Kidney tubule cell (primary cell): ENCODE results near the gene CDC42EP2.

Experiments
- DNase-seq: peaks from one replicate; pipeline ENCODE4 v3.0.0-alpha.2; 2018; ENCODE audit warnings: low spot score

CDC42EP2 gene

DNA sequence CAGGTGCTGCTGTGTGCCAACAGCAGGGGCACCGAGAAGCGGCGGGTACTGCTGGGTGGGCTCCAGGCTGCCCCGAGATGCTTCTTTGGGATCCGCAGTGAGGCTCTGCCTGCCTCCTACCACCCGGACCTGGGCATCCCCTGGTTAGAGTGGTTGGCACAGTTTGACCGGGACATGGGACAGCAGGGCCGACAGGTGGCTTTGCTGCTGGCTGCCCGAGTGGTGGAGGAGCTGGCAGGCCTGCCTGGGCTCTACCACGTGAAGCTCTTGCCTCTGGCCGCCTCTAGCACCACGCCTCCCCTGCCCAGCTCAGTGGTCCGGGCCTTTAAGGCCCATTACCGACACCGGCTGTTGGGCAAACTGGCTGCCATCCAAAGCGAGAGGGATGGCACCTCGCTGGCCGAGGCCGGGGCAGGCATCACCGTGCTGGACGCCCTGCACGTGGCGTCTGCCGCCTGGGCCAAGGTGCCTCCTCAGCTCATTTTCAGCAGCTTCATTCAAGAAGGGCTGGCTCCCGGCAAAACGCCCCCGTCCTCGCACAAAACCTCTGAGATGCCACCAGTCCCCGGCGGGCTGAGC lies 41.8 kb downstream of the CDC42EP2 start:
- DNase-seq: no peak

DNA sequence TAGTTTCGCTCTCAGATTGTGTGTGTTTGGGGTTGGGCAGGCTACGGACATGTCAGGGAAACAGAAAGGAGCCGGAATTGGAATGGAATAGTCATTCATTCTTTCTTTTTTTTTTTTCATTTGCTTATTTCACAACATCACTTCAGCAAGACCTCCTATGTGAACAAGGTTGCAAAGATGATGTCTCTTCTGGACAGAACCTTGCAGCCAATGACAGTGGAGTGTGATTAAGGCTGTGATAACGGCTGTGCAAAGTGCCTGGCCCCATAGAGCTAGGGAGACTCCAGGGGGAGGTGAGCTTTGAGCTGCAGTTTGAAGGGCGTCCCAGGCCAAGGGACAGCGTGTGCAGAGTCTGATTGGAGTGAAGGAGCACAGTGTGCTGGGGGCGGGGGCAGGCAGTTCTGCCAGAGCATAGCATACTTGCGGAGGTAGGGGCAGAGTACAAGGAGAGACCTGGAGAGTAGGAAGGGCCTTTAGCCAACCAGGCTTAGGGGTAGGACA lies 43.2 kb downstream of the CDC42EP2 start:
- no peak for DNase-seq

DNA sequence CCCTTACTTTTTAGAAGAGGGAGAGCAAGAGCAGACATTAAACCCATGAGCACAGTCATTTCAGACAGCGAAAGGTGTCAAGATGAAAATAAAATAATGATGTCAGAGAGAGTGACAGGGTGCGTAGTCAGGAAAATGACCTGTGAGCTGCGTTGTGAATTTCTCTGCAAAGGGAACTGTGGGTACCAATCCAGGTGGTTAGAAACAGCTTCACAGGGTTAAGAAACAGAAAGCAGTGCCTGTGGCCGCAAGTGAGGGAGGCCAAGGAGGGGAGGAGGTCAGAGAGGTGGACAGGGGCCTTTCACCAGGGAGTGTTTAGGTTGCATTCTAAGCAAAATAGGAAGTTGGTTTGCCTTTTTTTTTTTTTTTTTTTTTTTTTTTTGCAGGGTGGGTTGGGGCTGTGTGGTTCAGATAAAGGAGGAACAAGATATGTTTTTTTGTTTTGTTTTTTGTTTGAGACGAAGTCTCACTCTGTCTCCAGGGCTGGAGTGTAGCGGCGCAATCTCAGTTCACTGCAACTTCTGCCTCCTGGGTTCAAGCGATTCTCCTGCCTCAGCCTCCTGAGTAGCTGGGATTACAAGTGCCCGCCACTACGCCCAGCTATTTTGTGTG lies 47.8 kb downstream of the CDC42EP2 start:
- DNase-seq: no peak

DNA sequence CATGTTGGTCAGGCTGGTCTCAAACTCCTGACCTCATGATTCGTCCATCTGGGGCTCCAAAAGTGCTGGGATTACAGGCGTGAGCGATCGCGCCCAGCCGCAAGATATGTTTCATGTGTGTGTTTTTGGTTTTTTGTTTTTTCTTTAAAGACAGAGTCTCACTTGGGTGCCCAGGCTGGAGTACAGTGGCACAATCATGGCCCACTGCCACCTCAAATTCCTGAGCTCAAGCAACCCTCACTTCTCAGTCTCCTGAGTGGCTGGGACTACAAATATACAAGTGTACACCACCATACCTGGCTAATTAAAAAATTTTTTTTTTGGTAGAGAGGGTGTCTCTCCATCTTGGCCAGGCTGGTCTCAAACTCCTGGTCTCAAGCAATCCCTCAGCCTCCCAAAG lies 48.3 kb downstream of the CDC42EP2 start:
- no peak for DNase-seq

DNA sequence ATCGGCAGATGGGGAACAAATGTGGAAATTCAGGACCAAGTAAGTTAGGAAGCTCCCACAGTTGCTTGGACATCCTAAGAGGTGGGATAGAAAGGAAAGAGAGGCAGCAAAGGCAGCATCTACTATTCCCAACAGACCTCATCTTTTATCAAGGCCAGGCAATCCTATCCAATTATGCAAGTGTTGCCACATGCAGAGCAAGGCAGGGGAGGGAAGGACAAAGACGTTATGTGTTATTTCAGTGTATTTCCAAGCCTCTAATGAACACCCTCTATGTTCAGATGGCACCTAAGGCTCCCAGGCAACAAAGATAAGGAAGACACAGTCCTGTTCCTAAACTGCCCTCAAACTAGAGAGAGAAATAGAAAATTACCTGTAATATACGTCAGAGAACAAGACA lies 49.1 kb downstream of the CDC42EP2 start:
- DNase-seq: no peak

DNA sequence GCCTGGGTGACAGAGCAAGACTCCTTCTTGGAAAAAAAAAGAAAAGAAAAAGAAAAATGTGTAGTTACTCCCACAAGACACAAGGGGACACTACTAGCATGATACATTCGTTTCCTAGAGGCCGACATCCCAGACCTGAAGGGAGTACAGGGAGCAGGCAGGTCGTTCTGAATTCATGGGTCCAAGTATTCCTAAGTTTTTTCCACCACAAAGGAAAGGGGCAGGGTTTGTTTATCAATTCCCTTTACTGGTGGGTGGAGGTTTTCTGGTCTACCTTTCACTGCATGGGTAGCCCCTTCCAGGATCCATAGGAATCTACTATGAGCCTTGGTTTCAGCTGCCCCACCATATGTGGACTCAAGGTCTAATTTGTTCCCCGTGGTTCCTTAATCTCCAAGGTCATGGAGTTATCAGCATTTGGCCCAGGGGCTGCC lies 51.7 kb downstream of the CDC42EP2 start:
- peak; percentile 86 for DNase-seq

DNA sequence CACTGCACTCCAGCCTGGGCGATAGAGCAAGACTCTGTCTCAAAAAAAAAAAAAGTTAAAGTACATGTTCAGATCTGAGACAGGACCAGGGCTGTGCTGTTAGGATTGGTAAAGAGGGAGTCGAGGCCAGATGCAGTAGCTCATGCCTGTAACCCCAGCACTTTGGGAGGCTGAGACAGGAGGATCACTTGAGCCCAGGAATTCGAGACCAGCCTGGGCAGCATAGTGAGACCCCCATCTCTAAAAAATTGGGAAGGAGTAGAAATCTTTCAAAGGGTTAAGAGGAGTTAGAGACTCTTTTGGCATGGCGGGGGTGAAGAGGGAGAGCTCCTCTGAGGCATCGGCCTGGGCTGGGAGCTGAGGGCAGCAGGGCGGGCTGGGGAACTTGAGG lies 56.0 kb downstream of the CDC42EP2 start:
- DNase-seq: no peak
